Liver (tissue), 9 donors: ENCODE data around the gene ARMC12. TPM values are rescaled to one million over a fixed set of nuclear protein-coding genes. Genes with fewer than 3 reads are reported as not detected.

Experiments used
- DNase-seq: peaks from one replicate; pipeline ENCODE4 v3.0.0-alpha.2; 2017; ENCODE audit warnings: low spot score
- H3K27ac ChIP-seq, 2 donors: one replicate each; pipeline ENCODE4 v1.7.0; 2013; ENCODE audit warnings: inconsistent platforms in 2 of 2, low read length in 2 of 2, control low read depth in 1 of 2, low read depth in 1 of 2, mild to moderate bottlenecking in 1 of 2
- H3K27me3 ChIP-seq, 4 donors: one replicate each; pipeline versions ENCODE4 v1.6.1 to v1.7.0; 2013; ENCODE audit warnings: low read length in 3 of 4, inconsistent platforms in 1 of 4, mild to moderate bottlenecking in 1 of 4, moderate library complexity in 1 of 4; ENCODE audit not compliant: control insufficient read depth in 4 of 4, insufficient read depth in 4 of 4
- H3K36me3 ChIP-seq, 4 donors: one replicate each; pipeline versions ENCODE4 v1.6.1 to v1.7.0; 2013; ENCODE audit warnings: low read length in 3 of 4, mild to moderate bottlenecking in 3 of 4, low read depth in 1 of 4, moderate library complexity in 1 of 4; ENCODE audit not compliant: control insufficient read depth in 4 of 4, insufficient read depth in 3 of 4
- H3K4me1 ChIP-seq, 4 donors: one replicate each; pipeline versions ENCODE4 v1.6.1 to v1.7.0; 2013; ENCODE audit warnings: low read length in 3 of 4, mild to moderate bottlenecking in 3 of 4, moderate library complexity in 1 of 4; ENCODE audit not compliant: control insufficient read depth in 4 of 4, insufficient read depth in 4 of 4
- H3K4me3 ChIP-seq, 3 donors: one replicate each; pipeline versions ENCODE4 v1.6.1 to v1.7.0; 2013; ENCODE audit warnings: low read length in 3 of 3, control low read depth in 1 of 3, low read depth in 1 of 3, mild to moderate bottlenecking in 1 of 3
- H3K9ac ChIP-seq, 2 donors: one replicate each; pipeline ENCODE4 v1.7.0; 2013; ENCODE audit warnings: low read length in 2 of 2, mild to moderate bottlenecking in 2 of 2, moderate library complexity in 2 of 2, control low read depth in 1 of 2, low read depth in 1 of 2
- H3K9me3 ChIP-seq, 4 donors: one replicate each; pipeline versions ENCODE4 v1.6.1 to v1.7.0; 2013; ENCODE audit warnings: low read length in 3 of 4; ENCODE audit not compliant: control insufficient read depth in 4 of 4
- ATF3 ChIP-seq: IDR thresholded peaks from 2 replicates; pipeline ENCODE4 v1.6.1; 2016; ENCODE audit warnings: antibody characterized with exemption
- CTCF ChIP-seq: fragments of 150-350 bp; IDR thresholded peaks from 2 replicates; pipeline ENCODE4 v1.5.1; 2017; ENCODE audit warnings: improper control_type of control experiment, low read depth, low read length; ENCODE audit not compliant: missing input control
- EGR1 ChIP-seq, 2 donors: IDR thresholded peaks; 2 replicates each; pipeline ENCODE4 v1.6.1; 2016 to 2018; ENCODE audit warnings: antibody characterized with exemption in 2 of 2, low read depth in 2 of 2
- FOXA1 ChIP-seq: IDR thresholded peaks from 2 replicates; pipeline ENCODE4 v1.6.1; 2016; ENCODE audit warnings: antibody characterized with exemption
- FOXA2 ChIP-seq: IDR thresholded peaks from 2 replicates; pipeline ENCODE4 v1.6.1; 2016; ENCODE audit warnings: antibody characterized with exemption
- GABPA ChIP-seq, 2 donors: IDR thresholded peaks in 1 of 2; conservative IDR thresholded peaks in 1 of 2; 2 replicates each; pipeline ENCODE4 v1.6.1; 2016; ENCODE audit warnings: antibody characterized with exemption in 2 of 2, mild to moderate bottlenecking in 1 of 2, moderate library complexity in 1 of 2
- HNF4A ChIP-seq, 2 donors: conservative IDR thresholded peaks; 2 replicates each; pipeline ENCODE4 v1.6.1; 2016; ENCODE audit warnings: antibody characterized with exemption in 2 of 2, mild to moderate bottlenecking in 2 of 2
- HNF4G ChIP-seq: IDR thresholded peaks from 2 replicates; pipeline ENCODE4 v1.6.1; 2016; ENCODE audit warnings: antibody characterized with exemption
- JUND ChIP-seq, 2 donors: IDR thresholded peaks; 2 replicates each; pipeline ENCODE4 v1.6.1; 2016; ENCODE audit warnings: antibody characterized with exemption in 2 of 2
- MAX ChIP-seq: IDR thresholded peaks from 2 replicates; pipeline ENCODE4 v1.6.1; 2016; ENCODE audit warnings: antibody characterized with exemption
- NR2F2 ChIP-seq: IDR thresholded peaks from 2 replicates; pipeline ENCODE4 v1.6.1; 2016; ENCODE audit warnings: antibody characterized with exemption
- RAD21 ChIP-seq, 2 donors: IDR thresholded peaks; 2 replicates each; pipeline ENCODE4 v1.6.1; 2016; ENCODE audit warnings: antibody characterized with exemption in 2 of 2, mild to moderate bottlenecking in 2 of 2
- REST ChIP-seq: IDR thresholded peaks from 2 replicates; pipeline ENCODE4 v1.6.1; 2016; ENCODE audit warnings: antibody characterized with exemption, mild to moderate bottlenecking
- RXRA ChIP-seq, 2 donors: IDR thresholded peaks; 2 replicates each; pipeline ENCODE4 v1.6.1; 2017 to 2018; ENCODE audit warnings: antibody characterized with exemption in 2 of 2, mild to moderate bottlenecking in 1 of 2
- SP1 ChIP-seq: IDR thresholded peaks from 2 replicates; pipeline ENCODE4 v1.6.1; 2018; ENCODE audit warnings: antibody characterized with exemption, mild to moderate bottlenecking
- TAF1 ChIP-seq: conservative IDR thresholded peaks from 2 replicates; pipeline ENCODE4 v1.6.1; 2016; ENCODE audit warnings: antibody characterized with exemption, mild to moderate bottlenecking
- YY1 ChIP-seq: IDR thresholded peaks from 2 replicates; pipeline ENCODE4 v1.6.1; 2016; ENCODE audit warnings: antibody characterized with exemption, mild to moderate bottlenecking
- ZBTB33 ChIP-seq: IDR thresholded peaks from 2 replicates; pipeline ENCODE4 v1.6.1; 2016; ENCODE audit warnings: antibody characterized with exemption
- WGBS: extraction: QIAGEN DNeasy Blood & Tissue Kit; methylation state at CpG from one replicate; pipeline ENCODE4 v1.1.7; 2013; 5-methylcytosine and 5-hydroxymethylcytosine counted together
- polyA plus RNA-seq, 2 donors: library from polyadenylated mRNA; stranded (reverse) in 1 of 2; unstranded in 1 of 2; fragments of 200-250 nt in 1 of 2; fragments of >200 nt in 1 of 2; fragmentation: Nextera tagmentation in 1 of 2; extraction: Ambion mirVana in 1 of 2; gene quantifications; one replicate each; pipeline versions ENCODE4 v1.2.1 to v1.2.3, GENCODE V29; 2013 to 2015
- total RNA-seq, 2 donors: library from RNA; depleted of rRNA; stranded (reverse); fragments of >200 nt; gene quantifications; one replicate each; pipeline ENCODE4 v1.2.3, GENCODE V29; 2014
- donor health status: healthy.
- donor health status: healthy.
- donor health status: healthy.
- donor health status: healthy.
- donor health status: healthy.

The ARMC12 gene
- total and polyA plus RNA-seq, 4 donors: 0.42 to 0.64 (median 0.43) TPM; not detected in 1

GRCh38 chr6:35724471-35724870 is 12.4 kb upstream of the ARMC12 start:
- no peak overlapping the region for H3K4me3 ChIP-seq
- H3K27me3 ChIP-seq: no peaks in the 10 kb centered on the region
- DNase-seq: no peak
- no peaks in the 10 kb centered on the region for H3K36me3 ChIP-seq
- peak overlapping the region; percentile 72 to 95 for H3K27ac ChIP-seq
- peaks cover 27 to 79% (median 67%) of the 10 kb centered on the region in 4 donors for H3K4me1 ChIP-seq
- no peaks in the 10 kb centered on the region for H3K9me3 ChIP-seq
- 91% methylated on average over 2 of the region's 2 CpGs for WGBS
- TF ChIP-seq ATF3 (no peak), GABPA (IDR thresholded peaks at IDR 0.05 in 1 of 2, conservative IDR thresholded peaks at IDR 0.05 in 1 of 2) (no peak), ZBTB33 (no peak), SP1 (no peak), JUND (IDR thresholded peaks at IDR 0.05) (no peak), TAF1 (no peak), HNF4G (no peak), EGR1 (IDR thresholded peaks at IDR 0.05; ENCODE audit: low read depth in 2 of 2) (no peak), RXRA (IDR thresholded peaks at IDR 0.05) (no peak), FOXA1 (no peak), CTCF (no peak), FOXA2 (no peak), NR2F2 (no peak), YY1 (no peak), MAX (no peak), HNF4A (conservative IDR thresholded peaks at IDR 0.05) (no peak), REST (no peak), RAD21 (IDR thresholded peaks at IDR 0.05) (no peak)
- peak overlapping the region in 1 of 2 donors; percentile 26 for H3K9ac ChIP-seq
